Amygdala (tissue), 56 donors: ENCODE measurements around the gene CSAD.
"Not testable (repeated sequence)": the region's sequence is repeated elsewhere in the genome, so short reads cannot be mapped to it uniquely, and the experiment has no call there.

ENCODE experiments used
- DNase-seq, 56 donors: peaks; one replicate each; lab custom pipeline; 2025; lab: John Stamatoyannopoulos, UW

The CSAD gene

DNA sequence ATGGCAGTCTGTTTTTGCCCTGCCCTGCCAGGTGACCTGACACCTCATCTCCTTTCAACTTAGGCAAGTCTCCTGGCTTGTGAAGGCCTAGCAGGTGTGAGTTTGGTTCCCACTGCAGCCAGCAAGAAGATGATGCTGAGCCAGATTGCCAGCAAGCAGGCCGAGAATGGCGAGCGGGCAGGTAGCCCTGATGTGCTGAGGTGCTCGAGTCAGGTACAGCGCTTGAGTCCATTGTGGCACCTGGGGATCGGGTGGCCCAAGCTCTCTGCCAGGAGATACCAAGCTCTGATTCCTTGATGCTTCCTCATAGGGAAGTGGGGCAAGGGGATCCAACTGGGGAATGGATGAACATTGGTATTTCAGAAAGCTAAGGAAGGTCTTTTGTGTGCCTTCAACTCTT is 4.1 kb upstream of the CSAD start:
- DNase-seq: no peak

DNA sequence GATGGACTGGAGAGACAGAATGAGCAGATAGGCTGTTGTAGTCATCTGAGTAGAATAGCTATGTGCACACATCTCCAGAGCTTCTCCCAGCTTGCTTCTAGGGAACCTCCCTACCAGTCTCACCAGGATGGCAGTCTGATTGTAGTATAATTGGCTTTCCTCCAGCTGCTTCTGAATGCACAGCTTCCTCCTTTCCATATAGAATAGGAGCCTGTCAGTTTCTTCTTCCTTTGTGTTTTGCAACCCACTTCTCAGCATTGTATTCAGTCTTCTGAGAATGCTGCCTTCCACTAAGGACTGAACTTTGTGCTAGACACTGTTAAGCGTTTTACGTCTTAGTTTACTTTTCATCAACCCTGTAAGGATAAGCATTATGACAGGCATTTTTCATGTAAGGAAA is 2.2 kb upstream of the CSAD start:
- no peak for DNase-seq

DNA sequence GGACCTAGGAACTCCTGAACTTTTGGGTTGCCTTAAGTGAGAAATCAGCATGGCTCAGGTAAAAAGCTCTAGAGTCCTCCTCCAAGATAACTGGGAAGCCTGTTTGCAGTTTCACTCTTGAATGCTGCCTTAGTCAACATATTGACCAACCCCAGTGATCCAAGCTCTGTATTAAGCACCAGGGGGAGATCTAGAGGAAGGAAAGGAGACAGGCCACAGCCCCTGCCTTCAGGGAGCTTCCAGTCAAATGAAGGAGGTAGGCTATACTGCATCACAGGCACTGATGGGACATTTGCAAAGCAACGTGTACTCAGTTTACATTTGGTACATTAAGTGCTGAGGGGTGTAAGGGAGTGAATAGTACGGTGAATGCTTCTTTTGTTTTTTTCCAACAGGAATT is 1.2 kb upstream of the CSAD start:
- DNase-seq: no peak

DNA sequence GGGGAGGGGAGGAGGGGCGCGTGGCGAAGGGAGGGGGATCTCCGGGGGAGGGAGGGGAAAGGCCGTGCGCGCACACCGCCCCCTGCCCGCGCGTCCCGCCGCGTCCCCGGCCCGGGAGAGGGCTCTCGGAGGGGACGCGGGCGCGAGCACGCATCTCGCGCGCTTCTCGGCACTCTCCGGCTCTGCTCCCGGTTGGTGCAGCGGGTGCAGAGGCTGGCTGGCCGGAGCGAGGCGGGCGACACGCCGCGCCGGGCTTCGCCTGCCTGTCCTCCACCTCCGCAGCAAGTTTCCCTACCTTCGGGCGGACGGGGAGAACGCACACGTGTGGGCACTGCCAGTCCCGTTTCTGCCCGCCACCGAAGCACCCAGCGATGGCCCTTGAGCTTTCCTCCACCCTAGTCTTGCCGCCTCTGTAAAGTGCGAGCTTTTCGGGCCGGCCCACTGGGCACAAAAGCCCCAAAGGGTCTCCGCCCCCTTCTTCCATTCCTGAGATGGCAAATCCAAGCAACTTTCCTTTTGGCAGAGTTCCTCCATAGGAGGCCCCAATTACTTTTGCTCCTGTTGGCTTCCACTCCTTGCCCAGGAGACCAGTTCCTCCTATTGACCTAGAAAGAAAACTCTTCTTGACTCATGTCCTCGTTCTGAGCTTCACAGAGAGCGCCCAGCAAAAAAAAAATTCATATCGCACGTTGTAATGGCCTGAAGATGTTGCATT is 363 bp upstream of the CSAD start:
- DNase-seq: peak in 31 of 56 donors; percentile 61 to 93 (median 79)

DNA sequence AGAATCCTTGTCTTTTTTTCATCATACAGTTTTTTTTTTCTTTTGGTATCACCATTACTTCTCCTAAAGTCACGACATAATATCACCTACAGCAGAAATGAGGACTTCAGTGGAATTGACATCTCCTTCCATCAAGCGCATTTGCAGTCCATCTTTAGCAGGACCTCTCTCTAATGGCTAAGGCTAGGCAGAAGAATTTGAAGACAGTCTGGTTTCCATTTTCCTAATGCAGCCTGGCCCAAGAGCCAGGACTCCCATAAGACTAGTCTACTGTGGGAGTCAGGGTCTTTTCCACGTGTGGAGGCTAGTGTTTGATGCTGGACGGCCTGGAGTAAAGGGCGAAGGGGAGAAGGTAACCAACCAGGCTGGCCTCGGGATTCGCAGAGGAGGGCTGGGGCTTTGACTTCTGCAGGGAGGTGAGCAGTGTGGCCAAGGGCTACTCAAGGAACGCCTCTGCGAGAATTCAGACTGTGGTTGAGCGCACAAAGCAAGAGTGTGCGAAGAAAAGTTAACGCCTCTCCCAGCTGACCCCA is 972 bp downstream of the CSAD start:
- peak in 9 of 56 donors; percentile 30 to 67 (median 55) for DNase-seq

DNA sequence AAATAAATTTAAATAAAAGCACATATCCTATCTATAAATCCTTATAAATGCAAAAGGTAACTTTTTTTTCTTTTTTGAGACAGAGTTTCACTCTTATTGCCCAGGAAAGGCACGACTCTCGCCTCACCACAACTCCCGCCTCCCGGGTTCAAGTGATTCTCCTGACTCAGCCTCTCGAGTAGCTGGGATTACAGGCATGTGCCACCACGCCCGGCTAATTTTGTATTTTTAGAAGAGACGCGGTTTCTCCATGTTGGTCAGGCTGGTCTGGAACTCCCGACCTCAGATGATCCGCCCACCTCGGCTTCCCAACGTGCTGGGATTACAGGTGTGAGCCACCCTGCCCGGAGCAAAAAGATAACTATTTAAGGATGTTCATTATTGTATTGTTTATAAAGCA is 1.9 kb downstream of the CSAD start:
- DNase-seq: not testable (repeated sequence)

DNA sequence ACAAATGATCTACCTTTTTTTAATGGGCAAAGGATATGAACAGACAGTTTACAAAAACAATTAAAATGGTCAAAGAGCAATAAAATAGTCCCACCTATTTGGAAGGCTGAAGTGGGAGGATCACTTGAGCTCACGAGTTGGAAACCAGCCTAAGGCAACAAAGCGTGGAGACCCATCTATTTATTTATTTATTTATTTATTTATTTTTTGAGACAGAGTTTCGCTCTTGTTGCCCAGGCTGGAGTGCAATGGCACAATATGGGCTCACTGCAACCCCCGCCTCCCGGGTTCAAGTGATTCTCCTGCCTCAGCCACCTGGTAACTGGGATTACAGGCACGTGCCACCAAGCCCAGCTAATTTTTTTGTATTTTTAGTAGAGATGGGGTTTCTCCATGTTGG is 3.3 kb downstream of the CSAD start:
- not testable (repeated sequence) for DNase-seq

DNA sequence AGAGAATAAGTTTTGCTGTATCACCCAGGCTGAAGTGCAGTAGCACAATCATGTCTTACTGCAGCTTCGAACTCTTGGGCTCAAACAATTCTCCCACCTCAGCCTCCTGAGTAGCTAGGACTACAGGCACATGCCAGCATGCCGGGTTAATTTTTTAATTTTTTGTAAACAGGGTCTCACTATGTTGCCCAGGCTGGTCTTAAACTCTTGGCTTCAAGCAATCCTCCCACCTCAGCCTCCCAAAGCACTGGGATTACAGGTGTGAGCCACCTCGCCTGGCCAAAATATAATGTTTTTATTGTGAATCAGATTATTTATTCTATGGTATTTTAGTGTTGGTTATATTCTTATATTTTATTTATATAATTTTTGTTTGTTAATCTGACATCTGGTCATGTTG is 4.0 kb downstream of the CSAD start:
- DNase-seq: no peak

DNA sequence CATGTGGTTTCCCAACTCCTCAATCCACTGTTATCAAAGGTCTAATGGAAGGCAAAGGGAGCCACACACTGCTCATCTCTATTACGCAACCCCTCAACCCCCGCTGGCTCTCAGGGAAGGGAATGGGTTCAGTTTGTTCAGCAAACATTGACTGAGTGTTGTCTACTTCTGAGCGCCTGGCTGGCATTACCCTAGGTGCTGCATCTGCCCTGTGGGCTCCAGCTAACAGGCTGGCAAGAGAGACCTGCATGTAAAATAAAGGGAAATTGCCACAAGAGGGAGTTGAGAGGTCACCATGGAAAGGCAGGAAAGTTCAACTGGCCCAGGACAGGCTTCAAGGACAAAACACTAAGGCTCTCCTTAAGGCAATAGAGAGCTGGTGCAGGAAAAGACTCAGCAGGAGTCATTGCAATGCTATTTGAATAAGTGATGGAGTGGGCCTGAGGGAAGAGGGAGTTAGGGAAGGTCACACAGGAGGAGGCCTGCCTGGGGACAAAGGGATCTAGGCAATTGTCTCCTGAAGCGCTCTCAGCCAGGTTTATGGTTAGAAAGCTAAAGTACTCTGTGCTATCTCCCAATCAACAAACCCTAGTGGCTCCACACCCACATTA is 5.7 kb downstream of the CSAD start:
- DNase-seq: no peak

DNA sequence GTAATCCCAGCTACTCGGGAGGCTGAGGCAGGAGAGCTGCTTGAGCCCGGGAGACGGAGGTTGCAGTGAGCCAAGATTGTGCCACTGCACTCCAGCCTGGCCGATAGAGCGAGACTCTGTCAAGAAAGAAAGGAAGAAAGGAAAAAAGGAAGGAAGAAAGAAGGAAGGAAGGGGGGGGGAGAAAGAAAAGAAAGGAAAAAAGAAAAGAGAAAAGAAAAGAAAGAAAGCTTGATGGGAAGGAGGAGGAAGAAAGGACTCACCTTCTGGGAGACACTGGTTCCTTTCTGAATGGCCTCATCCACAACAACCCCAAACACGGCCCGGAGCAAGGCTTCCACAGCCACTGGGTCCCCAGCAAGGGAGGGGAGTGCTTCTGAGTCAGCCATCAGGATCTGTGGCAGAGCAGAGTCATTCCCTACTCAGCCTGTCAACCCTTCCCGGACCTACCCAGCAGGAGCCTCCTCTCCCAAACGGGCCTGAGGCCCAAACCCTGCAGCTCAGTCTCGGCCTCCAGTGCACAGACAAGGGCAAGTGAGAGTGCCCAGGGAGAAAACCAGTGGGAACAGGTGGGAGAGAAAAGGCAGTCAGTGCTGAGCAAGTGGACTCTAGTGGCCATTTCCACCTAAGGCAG is 7.5 kb downstream of the CSAD start:
- no peak for DNase-seq

DNA sequence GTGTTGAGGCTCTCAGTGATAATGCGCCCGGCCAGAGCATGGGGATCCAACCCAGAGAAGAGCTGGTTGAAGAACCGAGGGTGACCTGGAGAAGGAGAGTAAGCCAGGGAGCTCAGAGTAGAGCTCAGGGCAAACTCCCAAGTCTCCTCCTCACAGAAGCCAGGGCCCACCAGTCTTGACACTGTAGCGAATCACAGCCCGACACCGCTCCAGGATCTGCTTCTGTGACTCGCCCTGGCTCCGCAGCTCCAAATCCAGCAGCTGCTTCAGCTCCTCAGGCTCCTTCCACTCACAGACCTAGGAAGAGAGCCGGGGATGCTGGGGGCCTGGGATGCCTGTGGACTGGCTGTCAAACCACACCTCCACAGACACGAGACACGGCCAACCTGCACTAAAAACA is 8.4 kb downstream of the CSAD start:
- DNase-seq: no peak

DNA sequence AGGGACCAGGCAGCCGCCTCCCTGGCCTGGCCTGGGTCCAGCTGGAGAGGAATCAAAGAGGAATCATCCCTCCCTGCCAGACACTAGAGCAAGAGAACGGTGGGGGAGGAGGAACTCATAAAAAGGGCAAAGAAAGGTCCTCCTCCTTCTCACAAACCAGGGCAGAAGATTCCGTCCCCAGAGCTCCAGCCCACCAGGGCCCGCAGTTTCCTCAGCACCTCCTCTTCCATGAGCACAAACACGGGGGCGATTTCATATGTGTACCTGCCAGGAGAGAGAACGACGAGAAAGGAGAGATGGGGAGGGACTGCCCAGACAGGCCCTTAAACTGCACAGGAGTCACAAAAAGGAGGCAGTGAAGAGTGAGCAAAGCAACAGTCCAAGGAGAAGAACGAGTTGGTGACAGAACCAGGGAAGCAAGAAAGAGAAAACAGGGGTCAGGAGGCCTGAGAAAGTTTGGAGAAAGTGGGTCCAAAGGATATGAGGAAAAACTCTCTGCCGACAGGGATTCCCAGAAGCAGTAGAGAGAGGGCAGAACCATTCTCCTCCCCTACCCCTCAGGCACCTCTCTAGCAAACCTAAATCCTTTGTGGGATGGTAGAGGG is 8.9 kb downstream of the CSAD start:
- DNase-seq: no peak

DNA sequence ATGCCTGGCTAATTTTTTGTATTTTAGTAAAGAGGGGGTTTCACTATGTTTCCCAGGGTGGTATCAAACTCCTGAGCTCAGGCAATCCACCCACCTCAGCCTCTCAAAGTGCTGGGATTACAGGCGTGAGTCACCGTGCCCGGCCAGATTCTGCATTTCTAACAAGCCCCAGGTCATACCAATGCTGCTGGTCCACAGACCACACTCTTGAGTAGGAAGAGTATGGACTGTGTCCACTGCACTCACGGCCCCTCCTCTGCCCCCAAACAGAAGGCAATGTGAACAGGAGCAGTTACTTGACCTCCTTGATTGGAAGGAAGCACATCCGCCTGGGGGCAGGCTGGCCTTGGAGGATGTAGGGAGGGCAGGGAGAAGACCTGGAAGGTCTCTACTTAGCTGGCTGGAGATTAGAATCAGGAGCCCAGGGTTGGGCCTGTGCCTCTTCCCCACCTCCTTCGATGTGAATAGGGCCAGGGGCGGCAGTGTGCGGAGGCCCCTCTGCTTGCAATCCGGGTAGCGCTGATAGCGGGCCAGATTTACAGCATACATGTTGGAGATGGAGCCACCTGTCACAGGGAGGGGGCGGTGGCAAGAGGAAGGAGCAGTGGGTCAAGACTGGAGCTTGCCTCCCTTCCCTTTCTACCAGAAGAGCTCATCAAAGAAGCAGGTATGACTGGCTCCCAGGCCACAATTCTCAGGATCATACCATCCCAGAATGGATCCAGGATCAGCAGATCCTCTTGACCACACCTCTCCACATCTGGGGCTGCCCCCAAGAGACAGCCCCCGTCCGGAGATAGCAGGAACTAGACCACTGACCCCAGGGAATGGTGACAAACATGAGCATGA is 9.6 kb downstream of the CSAD start:
- DNase-seq: no peak

DNA sequence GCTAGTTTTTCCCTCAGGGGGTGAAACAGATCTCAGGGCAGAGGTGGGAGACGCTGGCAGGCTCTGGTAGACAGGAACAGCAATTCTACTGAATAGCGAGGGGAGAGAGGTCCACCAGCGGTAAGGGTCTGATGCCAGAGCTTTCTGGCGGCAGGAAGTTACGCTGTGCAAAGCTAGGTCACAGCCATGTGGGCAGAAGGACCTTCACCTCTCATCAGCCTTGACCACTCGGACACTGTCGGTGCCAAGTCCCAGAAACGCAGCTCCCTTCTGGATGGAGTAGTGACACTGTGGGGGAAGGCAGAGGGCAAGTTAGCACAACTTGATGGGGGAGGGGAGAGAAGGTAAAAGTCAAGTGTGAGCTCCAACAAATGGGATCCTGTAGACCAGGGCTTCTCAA is 10.5 kb downstream of the CSAD start:
- DNase-seq: no peak

DNA sequence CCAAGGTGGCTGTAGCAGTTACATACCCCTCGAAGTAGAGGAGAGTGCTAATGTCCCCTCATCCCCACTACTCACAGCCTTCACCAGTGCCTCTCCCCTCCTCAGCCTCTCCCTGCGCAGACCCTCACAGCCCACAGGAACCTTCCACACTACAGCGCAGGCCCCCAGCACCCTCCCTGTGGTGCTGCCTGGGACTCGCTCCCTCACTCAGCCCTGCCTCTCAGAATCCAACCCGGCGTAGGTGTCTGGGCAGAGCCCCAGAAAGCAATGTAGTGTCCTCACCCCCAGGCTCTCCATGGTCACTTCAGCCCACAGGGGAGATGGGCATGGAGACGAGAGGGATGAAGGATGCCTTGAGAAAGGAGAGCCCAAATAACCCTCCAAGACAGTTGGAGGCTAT is 11.1 kb downstream of the CSAD start:
- no peak for DNase-seq

DNA sequence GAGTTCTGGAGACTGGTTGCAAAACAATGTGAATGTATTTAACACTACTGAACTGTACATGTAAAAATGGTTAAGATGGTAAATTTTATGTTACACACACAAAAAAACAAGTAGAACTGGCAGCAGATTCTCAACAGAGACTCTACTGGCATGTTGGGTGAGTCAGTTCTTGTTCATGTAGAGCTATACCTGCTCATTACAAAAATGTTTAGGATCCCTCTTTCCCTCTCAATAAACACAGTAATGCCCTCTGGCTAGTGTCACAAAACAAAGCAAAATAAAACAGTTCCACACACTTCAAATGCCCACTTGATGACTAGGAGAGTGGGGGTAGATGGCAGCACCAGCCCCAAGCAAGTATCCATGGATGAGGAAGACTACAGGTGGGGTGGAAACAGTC is 13.9 kb downstream of the CSAD start:
- no peak for DNase-seq

DNA sequence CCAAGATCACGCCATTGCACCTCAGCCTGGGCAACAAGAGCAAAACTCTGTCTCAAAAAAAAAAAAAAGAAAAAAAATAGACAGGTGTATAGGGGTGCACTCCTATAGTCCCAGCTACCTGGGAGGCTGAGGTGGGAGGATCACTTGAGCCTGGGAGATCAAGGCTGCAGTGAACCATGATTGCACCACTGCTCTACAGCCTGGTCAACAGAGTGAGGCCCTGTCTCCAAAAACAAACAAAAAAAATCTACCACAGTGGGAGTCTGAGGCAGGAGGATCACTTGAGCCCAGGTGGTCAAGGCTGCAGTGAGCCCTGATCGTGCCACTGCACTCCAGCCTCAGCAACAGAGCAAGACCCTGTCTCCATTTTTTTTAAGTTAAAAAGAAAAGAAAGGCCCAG is 17.7 kb downstream of the CSAD start:
- DNase-seq: not testable (repeated sequence)

DNA sequence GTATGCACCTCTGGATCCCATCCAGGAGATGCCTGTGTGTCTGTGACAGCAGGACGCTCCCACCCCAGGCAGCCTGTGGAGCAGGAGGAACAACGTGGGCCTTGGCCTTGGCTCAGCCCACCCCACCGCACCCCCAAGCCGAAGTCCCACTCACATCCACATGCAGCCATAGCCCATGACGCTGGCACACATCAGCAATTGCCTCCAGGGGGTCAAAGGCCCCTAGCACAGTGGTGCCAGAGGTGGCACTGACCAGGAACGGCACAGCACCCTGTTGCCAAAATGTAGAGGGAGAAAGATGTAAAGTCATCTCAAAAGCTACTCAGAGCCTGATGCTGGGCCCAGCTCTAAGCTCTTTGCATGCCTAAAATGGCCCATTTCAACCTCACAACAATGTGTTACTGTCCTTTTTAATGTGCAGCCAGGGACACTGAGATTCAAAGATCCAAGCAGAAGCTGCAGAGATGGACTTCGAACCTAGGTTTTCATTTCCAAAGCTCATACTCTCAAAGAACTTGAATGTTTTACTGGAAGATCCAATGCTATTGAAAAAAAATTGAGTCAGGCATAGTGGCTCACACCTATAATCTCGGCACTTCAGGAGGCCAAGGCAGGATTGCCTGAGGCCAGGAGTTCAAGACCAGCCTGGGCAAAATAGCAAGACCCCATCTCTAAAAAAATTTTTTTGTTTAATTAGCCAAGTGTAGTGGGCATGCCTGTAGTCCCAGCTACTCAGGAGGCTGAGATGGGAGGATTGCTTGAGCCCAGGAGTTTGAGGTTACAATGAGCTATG is 19.4 kb downstream of the CSAD start:
- DNase-seq: no peak

DNA sequence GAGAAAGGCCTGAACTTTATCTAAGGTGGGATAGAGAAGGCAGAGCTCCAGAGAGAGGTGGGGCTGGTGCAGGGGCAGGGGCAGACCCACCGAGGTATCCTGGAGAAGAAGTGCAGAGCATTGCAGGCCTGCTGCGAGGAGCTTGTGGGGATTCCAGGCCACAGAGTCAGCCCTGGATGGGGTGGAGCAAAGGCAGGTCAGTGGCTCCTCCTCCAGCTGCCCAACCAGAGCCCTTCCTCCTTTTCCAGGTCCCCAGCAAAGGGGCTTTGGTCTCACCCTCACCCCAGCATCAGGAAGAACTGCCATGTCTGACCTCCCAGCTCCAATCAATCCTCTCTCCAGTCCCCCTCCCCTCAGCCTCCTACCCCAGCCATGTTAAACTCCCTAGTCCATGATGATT is 20.1 kb downstream of the CSAD start:
- DNase-seq: no peak

DNA sequence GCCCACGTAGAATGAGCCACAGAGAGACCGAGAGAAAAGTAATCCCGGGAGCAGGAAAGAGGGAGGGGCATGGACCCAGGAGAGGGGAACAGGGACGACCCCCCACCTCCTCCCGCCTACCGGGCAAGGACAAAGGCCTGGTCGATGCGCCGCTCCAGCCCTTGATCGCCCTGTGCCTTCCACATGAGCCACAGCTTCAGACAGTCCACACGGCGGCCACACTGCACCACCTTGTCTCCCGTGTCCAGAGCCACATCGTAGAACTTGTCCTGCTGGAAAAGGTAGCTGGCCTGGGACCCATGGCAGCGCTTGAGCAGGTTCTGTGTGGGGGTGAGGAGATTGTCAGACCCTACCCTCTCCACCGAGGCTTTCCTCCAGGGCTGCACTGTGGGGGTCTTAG is 20.7 kb downstream of the CSAD start:
- no peak for DNase-seq
